Measurements from ENCODE around the gene CMTM8.

GRCh38 chr3:32302601-32303398, 64.3 kb downstream of the CMTM8 start:
- TF ChIP-seq CTCF (IDR thresholded peaks at IDR 0.05; ENCODE audit: low read depth, low read length, poor library complexity, severe bottlenecking) (no peak), EZH2phosphoT487 (IDR thresholded peaks at IDR 0.05; ENCODE audit: borderline replicate concordance, low read length) (no peak)
